Karpas-422 (cell line): Measurements from ENCODE around the gene PLRG1. TPM values are rescaled to one million over a fixed set of nuclear protein-coding genes. Genes with fewer than 3 reads are reported as not detected.

Experiments
- DNase-seq: peaks from one replicate; pipeline ENCODE4 v3.0.0-alpha.2; 2015
- H2AFZ ChIP-seq: fragments of 200-600 bp; sonication (generic); 2 replicates; pipeline ENCODE4 v1.6.1; 2014; ENCODE audit warnings: antibody characterized with exemption, low read length, mixed read lengths
- H3K27ac ChIP-seq: fragments of 200-600 bp; sonication (generic); 2 replicates; pipeline ENCODE4 v1.5.1; 2014; ENCODE audit warnings: mild to moderate bottlenecking, low read length, moderate library complexity
- H3K27me3 ChIP-seq: fragments of 200-600 bp; sonication (generic); 2 replicates; pipeline ENCODE4 v1.6.1; 2014; ENCODE audit warnings: low read length, mixed read lengths
- H3K36me3 ChIP-seq: fragments of 200-600 bp; sonication (generic); 2 replicates; pipeline ENCODE4 v1.6.1; 2014; ENCODE audit warnings: low read length, mixed read lengths; ENCODE audit not compliant: insufficient read depth
- H3K4me1 ChIP-seq: fragments of 200-600 bp; sonication (generic); 2 replicates; pipeline ENCODE4 v1.6.1; 2014; ENCODE audit warnings: mild to moderate bottlenecking, low read length, mixed read lengths
- H3K4me2 ChIP-seq: fragments of 200-600 bp; sonication (generic); 2 replicates; pipeline ENCODE4 v1.6.1; 2014; ENCODE audit warnings: low read length, low read depth, mild to moderate bottlenecking; ENCODE audit not compliant: poor library complexity, severe bottlenecking
- H3K4me3 ChIP-seq: fragments of 200-600 bp; sonication (generic); 2 replicates; pipeline ENCODE4 v1.5.1; 2014; ENCODE audit warnings: mild to moderate bottlenecking, antibody characterized with exemption, low read length, mixed read lengths
- H3K79me2 ChIP-seq: fragments of 200-600 bp; sonication (generic); 2 replicates; pipeline ENCODE4 v1.6.1; 2014; ENCODE audit warnings: mild to moderate bottlenecking, low read length, mixed read lengths
- H3K9ac ChIP-seq: fragments of 200-600 bp; sonication (generic); 2 replicates; pipeline ENCODE4 v1.6.0; 2014; ENCODE audit warnings: low read length
- H3K9me2 ChIP-seq: fragments of 200-600 bp; sonication (generic), shearing (Covaris generic); replicated peaks from 2 replicates; pipeline ENCODE4 v1.6.0; 2014; ENCODE audit warnings: mild to moderate bottlenecking, low read length, moderate library complexity; ENCODE audit not compliant: insufficient read depth
- H3K9me3 ChIP-seq: fragments of 300-700, 200-600 bp; sonication (generic); 2 replicates; pipeline ENCODE4 v1.6.1; 2014; ENCODE audit warnings: low read length, mixed read lengths
- H4K20me1 ChIP-seq: fragments of 200-600 bp; sonication (generic); 2 replicates; pipeline ENCODE4 v1.6.1; 2014; ENCODE audit warnings: mild to moderate bottlenecking, antibody characterized with exemption, low read length, low read depth; ENCODE audit not compliant: insufficient read depth
- total RNA-seq: library from RNA; depleted of rRNA; stranded (reverse); fragments of >200 nt; shearing (Covaris generic); gene quantifications from 2 replicates; pipeline ENCODE4 v1.2.3, GENCODE V29; 2014; ENCODE audit warnings: low replicate concordance

PLRG1 gene
- total RNA-seq, 1 experiment from 2014 or later, result 112 TPM

DNA sequence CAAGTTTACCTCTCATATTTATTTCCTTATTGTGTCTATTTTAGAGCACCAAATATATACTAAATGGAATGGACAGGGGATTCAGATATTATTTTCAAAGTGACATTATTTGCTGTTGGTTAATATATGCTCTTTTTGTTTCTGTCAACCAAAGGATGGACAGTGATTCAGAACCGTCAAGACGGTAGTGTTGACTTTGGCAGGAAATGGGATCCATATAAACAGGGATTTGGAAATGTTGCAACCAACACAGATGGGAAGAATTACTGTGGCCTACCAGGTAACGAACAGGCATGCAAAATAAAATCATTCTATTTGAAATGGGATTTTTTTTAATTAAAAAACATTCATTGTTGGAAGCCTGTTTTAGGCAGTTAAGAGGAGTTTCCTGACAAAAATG lies 18.8 kb upstream of the PLRG1 start:
- Histone ChIP-seq H4K20me1 (no peaks in the 10 kb centered on the region), H2AFZ (no peak overlapping the region), H3K9me3 (no peaks in the 10 kb centered on the region), H3K4me3 (no peak overlapping the region), H3K79me2 (no peaks in the 10 kb centered on the region), H3K4me2 (no peak overlapping the region), H3K36me3 (no peaks in the 10 kb centered on the region), H3K27ac (no peak overlapping the region), H3K9ac (no peak overlapping the region), H3K27me3 (no peaks in the 10 kb centered on the region), H3K4me1 (no peaks in the 10 kb centered on the region), H3K9me2 (no peaks in the 10 kb centered on the region)
- DNase-seq, result no peak

DNA sequence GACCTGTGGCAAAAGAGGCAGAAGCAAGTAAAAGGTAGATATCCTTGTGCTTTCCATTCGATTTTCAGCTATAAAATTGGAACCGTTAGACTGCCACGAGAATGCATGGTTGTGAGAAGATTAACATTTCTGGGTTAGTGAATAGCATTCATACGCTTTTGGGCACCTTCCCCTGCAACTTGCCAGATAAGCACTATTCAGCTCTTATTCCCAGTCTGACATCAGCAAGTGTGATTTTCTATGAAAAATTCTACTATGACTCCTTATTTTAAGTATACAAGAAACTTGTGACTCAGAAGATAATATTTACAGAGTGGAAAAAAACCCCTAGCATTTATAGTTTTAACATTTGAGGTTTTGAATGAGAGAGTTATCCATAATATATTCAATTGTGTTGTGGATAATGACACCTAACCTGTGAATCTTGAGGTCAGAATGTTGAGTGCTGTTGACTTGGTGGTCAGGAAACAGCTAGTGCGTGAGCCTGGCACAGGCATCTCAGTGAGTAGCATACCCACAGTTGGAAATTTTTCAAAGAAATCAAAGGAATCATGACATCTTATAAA lies 16.5 kb upstream of the PLRG1 start:
- no peak overlapping the region for H3K4me3 ChIP-seq
- no peaks in the 10 kb centered on the region for H3K4me1 ChIP-seq
- H3K27ac ChIP-seq, result no peak overlapping the region
- H4K20me1 ChIP-seq, result no peaks in the 10 kb centered on the region
- no peak overlapping the region for H2AFZ ChIP-seq
- H3K4me2 ChIP-seq, result no peak overlapping the region
- H3K9me2 ChIP-seq, result no peaks in the 10 kb centered on the region
- H3K9ac ChIP-seq, result no peak overlapping the region
- H3K36me3 ChIP-seq, result no peaks in the 10 kb centered on the region
- no peak for DNase-seq
- H3K9me3 ChIP-seq, result no peaks in the 10 kb centered on the region
- H3K79me2 ChIP-seq, result no peaks in the 10 kb centered on the region
- H3K27me3 ChIP-seq, result no peaks in the 10 kb centered on the region

DNA sequence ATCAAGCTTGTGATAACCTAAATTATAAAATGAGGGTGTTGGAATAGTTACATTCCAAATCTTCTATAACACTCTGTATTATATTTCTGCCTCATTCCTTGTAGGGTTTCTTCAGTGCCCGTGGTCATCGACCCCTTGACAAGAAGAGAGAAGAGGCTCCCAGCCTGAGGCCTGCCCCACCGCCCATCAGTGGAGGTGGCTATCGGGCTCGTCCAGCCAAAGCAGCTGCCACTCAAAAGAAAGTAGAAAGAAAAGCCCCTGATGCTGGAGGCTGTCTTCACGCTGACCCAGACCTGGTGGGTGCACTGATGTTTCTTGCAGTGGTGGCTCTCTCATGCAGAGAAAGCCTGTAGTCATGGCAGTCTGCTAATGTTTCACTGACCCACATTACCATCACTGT lies 15.5 kb upstream of the PLRG1 start:
- no peak overlapping the region for H3K4me2 ChIP-seq
- no peak overlapping the region for H2AFZ ChIP-seq
- no peaks in the 10 kb centered on the region for H4K20me1 ChIP-seq
- no peaks in the 10 kb centered on the region for H3K79me2 ChIP-seq
- no peaks in the 10 kb centered on the region for H3K9me3 ChIP-seq
- H3K4me1 ChIP-seq, result no peaks in the 10 kb centered on the region
- H3K36me3 ChIP-seq, result no peaks in the 10 kb centered on the region
- DNase-seq, result no peak
- H3K9me2 ChIP-seq, result no peaks in the 10 kb centered on the region
- no peak overlapping the region for H3K27ac ChIP-seq
- H3K4me3 ChIP-seq, result no peak overlapping the region
- H3K9ac ChIP-seq, result no peak overlapping the region
- no peaks in the 10 kb centered on the region for H3K27me3 ChIP-seq

DNA sequence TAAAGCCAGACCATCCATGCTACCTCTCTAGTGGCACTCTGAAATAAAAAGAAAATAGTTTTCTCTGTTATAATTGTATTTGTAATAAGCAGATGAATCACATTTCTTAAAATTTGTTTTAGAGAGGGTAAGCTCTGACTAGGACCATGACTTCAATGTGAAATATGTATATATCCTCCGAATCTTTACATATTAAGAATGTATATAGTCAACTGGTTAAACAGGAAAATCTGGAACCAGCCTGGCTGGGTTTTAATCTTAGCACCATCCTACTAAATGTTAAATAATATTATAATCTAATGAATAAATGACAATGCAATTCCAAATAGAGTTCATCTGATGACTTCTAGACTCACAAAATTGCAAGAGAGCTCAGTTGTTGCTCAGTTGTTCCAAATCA lies 14.1 kb upstream of the PLRG1 start:
- DNase-seq, result no peak
- Histone ChIP-seq H3K4me3 (no peak overlapping the region), H3K4me2 (no peak overlapping the region), H3K4me1 (no peaks in the 10 kb centered on the region), H3K9me3 (no peaks in the 10 kb centered on the region), H3K36me3 (no peaks in the 10 kb centered on the region), H3K27ac (no peak overlapping the region), H4K20me1 (no peaks in the 10 kb centered on the region), H3K9ac (no peak overlapping the region), H2AFZ (no peak overlapping the region), H3K79me2 (no peaks in the 10 kb centered on the region), H3K9me2 (no peaks in the 10 kb centered on the region), H3K27me3 (no peaks in the 10 kb centered on the region)

DNA sequence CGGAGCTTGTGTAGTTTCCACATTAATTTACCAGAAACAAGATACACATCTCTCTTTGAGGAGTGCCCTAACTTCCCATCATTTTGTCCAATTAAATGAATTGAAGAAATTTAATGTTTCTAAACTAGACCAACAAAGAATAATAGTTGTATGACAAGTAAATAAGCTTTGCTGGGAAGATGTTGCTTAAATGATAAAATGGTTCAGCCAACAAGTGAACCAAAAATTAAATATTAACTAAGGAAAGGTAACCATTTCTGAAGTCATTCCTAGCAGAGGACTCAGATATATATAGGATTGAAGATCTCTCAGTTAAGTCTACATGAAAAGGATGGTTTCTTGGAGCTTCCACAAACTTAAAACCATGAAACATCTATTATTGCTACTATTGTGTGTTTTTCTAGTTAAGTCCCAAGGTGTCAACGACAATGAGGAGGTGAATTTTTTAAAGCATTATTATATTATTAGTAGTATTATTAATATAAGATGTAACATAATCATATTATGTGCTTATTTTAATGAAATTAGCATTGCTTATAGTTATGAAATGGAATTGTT lies 12.6 kb upstream of the PLRG1 start, which contains the start of gene FGB:
TSS of gene FGB (plus strand) at position 315 of the 558 bp plus-strand sequence. CDS start at position 323, 8 bp downstream.
- Histone ChIP-seq H3K4me1 (no peaks in the 10 kb centered on the region), H3K27me3 (no peaks in the 10 kb centered on the region), H3K4me3 (no peak within 1 kb of the TSS), H3K4me2 (no peak within 1 kb of the TSS), H3K9me2 (no peaks in the 10 kb centered on the region), H3K36me3 (no peaks in the 10 kb centered on the region), H2AFZ (no peak within 1 kb of the TSS), H3K27ac (no peak within 1 kb of the TSS), H3K79me2 (no peaks in the 10 kb centered on the region), H4K20me1 (no peaks in the 10 kb centered on the region), H3K9me3 (no peaks in the 10 kb centered on the region), H3K9ac (no peak within 1 kb of the TSS)
- no peak for DNase-seq

DNA sequence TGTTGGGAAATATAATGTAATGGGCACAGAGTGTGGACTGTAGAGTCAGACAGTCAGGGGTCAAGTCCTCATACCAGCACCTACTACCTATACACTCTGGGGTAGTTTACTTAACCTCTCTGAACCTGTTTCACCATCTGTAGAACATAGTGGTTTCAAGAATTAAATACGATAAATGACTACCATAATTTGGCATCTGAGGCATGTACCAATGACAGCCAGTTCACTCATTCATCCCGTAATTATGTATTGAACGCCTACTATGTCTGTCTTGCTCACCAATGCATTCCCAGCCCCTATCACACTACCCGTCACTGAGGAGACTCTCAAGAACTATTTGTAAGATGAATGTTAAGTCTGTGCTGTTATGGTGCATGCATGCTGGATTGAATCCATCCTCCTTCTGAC lies 10.6 kb upstream of the PLRG1 start:
- no peak overlapping the region for H3K4me2 ChIP-seq
- no peaks in the 10 kb centered on the region for H3K27me3 ChIP-seq

DNA sequence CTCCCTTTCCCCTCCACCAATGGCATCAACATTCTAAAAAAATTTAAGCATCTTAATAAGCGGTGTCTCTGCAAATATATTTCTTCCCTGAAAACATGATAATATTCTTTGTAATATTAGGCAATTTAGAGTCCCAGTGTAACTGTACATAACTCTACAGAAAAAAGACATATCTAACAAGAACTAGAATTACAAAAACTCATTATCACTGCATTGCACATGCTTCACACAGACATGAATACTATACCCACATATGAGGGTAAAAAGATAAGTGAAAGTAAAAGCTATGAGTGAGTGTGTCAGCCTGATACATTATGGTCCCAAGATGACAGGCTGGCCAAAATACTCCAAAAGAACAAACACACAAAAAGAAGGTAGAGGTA lies 10.2 kb upstream of the PLRG1 start:
- H2AFZ ChIP-seq, result no peak overlapping the region

More for the DNA sequence above, 10.6 kb upstream of the PLRG1 start:
- Histone ChIP-seq H3K9ac (no peak overlapping the region), H3K36me3 (no peaks in the 10 kb centered on the region), H3K79me2 (no peaks in the 10 kb centered on the region), H3K4me3 (no peak overlapping the region), H3K27ac (no peak overlapping the region), H4K20me1 (no peaks in the 10 kb centered on the region), H2AFZ (no peak overlapping the region), H3K9me3 (no peaks in the 10 kb centered on the region), H3K9me2 (no peaks in the 10 kb centered on the region), H3K4me1 (no peaks in the 10 kb centered on the region)
- no peak for DNase-seq

DNA sequence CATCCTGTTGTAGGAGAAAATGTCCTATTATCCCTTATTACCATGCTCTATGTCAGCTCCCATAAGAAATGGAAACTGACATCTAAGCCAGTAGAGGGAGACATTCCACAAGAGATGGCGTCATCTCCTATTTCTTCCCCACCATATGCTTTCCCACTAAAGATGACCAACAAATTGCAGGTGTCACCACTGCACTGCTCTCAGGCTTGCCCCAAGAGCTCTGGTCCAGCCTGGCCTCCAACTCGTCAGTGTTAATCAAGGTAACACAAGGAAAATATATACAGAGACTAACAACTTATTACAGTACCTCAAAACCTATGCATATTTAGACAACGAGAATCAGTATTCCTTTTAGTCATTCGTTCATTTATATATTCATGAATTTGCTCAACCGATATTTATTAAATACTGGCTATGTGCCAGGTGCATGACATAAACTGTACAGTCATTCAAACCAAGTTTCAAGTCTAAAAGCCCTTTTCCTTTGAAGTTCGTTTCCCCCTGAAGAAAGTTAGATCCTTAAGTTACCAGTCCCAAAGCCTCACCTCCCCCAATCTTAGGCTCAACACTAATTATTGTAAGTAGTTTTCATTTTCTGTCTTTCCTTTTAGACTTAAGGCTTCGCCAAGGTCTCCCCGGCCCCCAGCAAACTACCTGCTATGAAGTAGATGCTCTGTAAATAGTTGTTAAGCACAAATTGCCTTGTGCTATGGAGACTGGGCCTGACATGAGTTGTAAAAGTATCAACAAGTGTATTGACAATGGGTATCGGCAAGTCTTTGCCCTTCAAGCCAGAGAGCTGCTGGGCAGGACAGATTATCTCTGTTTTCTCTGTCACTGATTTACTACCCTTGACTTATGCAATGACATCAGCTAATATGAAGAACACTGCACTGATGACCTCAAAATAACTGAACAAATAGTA lies 9.6 kb upstream of the PLRG1 start:
- peak; percentile 83 for DNase-seq

More for the DNA sequence above, 10.2 kb upstream of the PLRG1 start:
- Histone ChIP-seq H4K20me1 (no peaks in the 10 kb centered on the region), H3K4me1 (no peaks in the 10 kb centered on the region), H3K9me2 (no peaks in the 10 kb centered on the region), H3K36me3 (no peaks in the 10 kb centered on the region), H3K9ac (no peak overlapping the region), H3K27ac (no peak overlapping the region), H3K9me3 (no peaks in the 10 kb centered on the region), H3K4me3 (no peak overlapping the region), H3K4me2 (no peak overlapping the region), H3K79me2 (no peaks in the 10 kb centered on the region), H3K27me3 (no peaks in the 10 kb centered on the region)
- no peak for DNase-seq

More for the DNA sequence above, 9.6 kb upstream of the PLRG1 start:
- H3K27ac ChIP-seq, result no peak overlapping the region
- no peak overlapping the region for H3K4me3 ChIP-seq
- H3K9me2 ChIP-seq, result no peaks in the 10 kb centered on the region
- H3K9ac ChIP-seq, result no peak overlapping the region
- no peak overlapping the region for H2AFZ ChIP-seq
- H3K4me2 ChIP-seq, result no peak overlapping the region
- H3K79me2 ChIP-seq, result no peaks in the 10 kb centered on the region
- H3K27me3 ChIP-seq, result no peaks in the 10 kb centered on the region
- H3K4me1 ChIP-seq, result no peaks in the 10 kb centered on the region
- no peaks in the 10 kb centered on the region for H4K20me1 ChIP-seq
- no peaks in the 10 kb centered on the region for H3K9me3 ChIP-seq
- no peaks in the 10 kb centered on the region for H3K36me3 ChIP-seq
